ENCODE data around the gene CD80. TPM values are rescaled to one million over a fixed set of nuclear protein-coding genes. Genes with fewer than 3 reads are reported as not detected.
"Not testable (repeated sequence)": the region's sequence is repeated elsewhere in the genome, so short reads cannot be mapped to it uniquely, and the experiment has no call there.

Gene CD80
- total RNA-seq, 6 experiments from 2014 or later: 0.26 to 1.3 (median 0.51) TPM

DNA sequence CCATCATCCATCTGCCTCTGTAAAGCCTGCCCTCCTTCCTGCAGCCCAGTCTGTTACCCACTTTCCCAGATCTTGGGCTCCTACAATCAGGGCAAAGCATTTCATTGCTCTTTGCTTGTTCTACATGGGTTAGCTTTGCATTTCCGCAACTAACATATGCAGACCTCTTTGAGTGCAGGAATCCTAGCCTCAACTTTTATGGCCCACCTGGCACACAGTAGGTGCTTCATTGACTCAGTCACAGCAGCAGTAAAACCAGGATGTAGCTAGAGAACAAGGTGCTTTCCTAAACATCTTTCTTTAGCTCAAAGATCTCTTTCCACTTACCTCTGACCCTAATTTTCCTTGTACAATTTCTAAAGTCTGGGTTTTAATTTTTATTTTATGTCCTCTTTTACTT lies 3.5 kb downstream of the CD80 start:
- DNase-seq: no peak
- Histone ChIP-seq H3K9me3 (no peaks in the 10 kb centered on the region), H3K27ac (no peak overlapping the region), H3K4me1 (peaks cover 0 to 5% (median 0%) of the 10 kb centered on the region in 4 donors), H3K4me3 (no peak overlapping the region), H3K36me3 (no peaks in the 10 kb centered on the region), H3K27me3 (no peaks in the 10 kb centered on the region)
- intact Hi-C loops (cut with DNase I): no loop called here
- no peak for ATAC-seq
- no CpG with 5 or more reads among the region's 1 CpG for WGBS (ENCODE audit: insufficient coverage, low coverage, low lambda C conversion rate, missing lambda C conversion rate)
- no peak for TF ChIP-seq POLR2A (IDR thresholded peaks at IDR 0.05)
- TF ChIP-seq, protein P1, sequence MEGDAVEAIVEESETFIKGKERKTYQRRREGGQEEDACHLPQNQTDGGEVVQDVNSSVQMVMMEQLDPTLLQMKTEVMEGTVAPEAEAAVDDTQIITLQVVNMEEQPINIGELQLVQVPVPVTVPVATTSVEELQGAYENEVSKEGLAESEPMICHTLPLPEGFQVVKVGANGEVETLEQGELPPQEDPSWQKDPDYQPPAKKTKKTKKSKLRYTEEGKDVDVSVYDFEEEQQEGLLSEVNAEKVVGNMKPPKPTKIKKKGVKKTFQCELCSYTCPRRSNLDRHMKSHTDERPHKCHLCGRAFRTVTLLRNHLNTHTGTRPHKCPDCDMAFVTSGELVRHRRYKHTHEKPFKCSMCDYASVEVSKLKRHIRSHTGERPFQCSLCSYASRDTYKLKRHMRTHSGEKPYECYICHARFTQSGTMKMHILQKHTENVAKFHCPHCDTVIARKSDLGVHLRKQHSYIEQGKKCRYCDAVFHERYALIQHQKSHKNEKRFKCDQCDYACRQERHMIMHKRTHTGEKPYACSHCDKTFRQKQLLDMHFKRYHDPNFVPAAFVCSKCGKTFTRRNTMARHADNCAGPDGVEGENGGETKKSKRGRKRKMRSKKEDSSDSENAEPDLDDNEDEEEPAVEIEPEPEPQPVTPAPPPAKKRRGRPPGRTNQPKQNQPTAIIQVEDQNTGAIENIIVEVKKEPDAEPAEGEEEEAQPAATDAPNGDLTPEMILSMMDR (IDR thresholded peaks at IDR 0.05): no peak

DNA sequence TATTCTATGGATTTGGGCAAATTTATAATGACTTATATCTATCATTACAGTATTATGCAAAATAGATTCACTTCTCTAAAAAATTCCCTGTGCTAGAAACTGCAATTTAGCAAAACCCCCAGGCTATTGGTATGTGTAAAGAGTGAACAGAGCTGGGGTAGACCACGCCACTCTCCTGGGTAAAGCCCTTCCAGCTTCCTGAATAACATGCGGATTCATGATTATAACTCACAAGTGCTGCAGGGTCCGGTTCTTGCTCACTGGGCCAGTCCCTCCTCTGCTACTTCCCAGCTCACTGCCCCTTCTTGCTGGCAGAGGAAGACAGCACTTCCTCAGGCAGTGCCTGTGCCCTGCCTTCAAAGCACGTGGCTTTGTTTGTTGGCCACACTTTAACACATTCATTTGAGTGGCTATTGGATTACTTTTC lies 4.1 kb downstream of the CD80 start:
- DNase-seq (no peak), ATAC-seq (peak; percentile 36 to 60 (median 46))
- Histone ChIP-seq H3K4me1 (peaks cover 0 to 5% (median 0%) of the 10 kb centered on the region in 4 donors), H3K27me3 (no peaks in the 10 kb centered on the region), H3K36me3 (no peaks in the 10 kb centered on the region), H3K4me3 (no peak overlapping the region), H3K9me3 (no peaks in the 10 kb centered on the region), H3K27ac (no peak overlapping the region)
- 64% methylated on average over 4 of the region's 4 CpGs for WGBS (ENCODE audit: insufficient coverage, low coverage, low lambda C conversion rate, missing lambda C conversion rate)
- TF ChIP-seq POLR2A (IDR thresholded peaks at IDR 0.05): no peak
- TF ChIP-seq, protein P1 (IDR thresholded peaks at IDR 0.05): no peak
- intact Hi-C loops (cut with DNase I): no loop called here

DNA sequence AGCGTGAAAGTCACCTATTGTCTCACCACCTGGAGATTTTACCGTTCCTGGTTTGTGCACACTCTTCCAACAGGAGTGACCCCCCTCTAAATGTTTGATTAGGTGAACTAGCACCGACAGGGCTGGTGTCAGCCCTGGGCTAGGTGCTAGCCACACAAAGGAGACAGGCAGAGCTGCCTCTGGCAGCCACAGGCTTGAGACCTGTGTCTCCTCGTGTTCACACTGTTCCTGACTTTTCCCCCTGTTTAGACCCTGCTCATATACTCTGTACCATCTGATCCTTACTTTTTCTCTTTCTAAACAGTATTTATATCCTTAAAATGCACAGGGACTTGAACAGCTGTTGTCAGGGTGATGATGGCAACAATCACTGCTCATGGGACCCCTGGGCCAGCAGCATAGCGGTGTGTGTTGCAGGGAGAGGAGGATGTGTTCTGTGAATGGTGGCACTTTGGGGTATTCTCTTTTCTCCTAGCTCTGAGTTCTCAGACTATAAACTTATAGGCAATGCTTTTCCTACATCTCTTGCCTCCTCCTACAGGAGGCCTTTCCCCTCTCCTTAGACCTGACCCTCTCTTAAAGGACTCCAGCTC lies 5.5 kb downstream of the CD80 start:
- intact Hi-C loops (cut with DNase I): no loop called here
- WGBS (ENCODE audit: insufficient coverage, low coverage, low lambda C conversion rate, missing lambda C conversion rate): 74% methylated on average over 4 of the region's 5 CpGs
- ATAC-seq (no peak), DNase-seq (no peak)
- TF ChIP-seq, protein P1 (IDR thresholded peaks at IDR 0.05): no peak
- no peak for TF ChIP-seq POLR2A (IDR thresholded peaks at IDR 0.05)
- Histone ChIP-seq H3K36me3 (no peaks in the 10 kb centered on the region), H3K9me3 (no peaks in the 10 kb centered on the region), H3K4me3 (no peak overlapping the region), H3K27ac (no peak overlapping the region), H3K4me1 (no peaks in the 10 kb centered on the region), H3K27me3 (no peaks in the 10 kb centered on the region)

DNA sequence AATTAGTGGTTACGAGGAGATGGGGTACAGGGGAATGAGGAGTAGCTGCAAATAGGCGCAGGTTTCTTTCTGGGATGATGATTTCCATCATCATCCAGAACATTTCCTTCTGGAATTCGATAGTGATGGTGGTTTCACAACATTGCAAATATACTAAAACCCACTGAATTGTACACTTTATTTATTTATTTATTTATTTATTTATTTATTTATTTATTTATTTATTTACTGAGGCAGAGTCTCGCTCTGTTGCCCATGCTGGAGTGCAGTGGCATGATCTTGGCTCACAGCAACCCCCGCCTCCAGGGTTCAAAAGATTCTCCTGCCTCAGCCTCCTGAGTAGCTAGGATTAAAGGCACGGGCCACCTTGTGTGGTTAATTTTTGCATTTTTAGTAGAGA lies 6.5 kb downstream of the CD80 start:
- H3K9me3 ChIP-seq: not testable (repeated sequence)

DNA sequence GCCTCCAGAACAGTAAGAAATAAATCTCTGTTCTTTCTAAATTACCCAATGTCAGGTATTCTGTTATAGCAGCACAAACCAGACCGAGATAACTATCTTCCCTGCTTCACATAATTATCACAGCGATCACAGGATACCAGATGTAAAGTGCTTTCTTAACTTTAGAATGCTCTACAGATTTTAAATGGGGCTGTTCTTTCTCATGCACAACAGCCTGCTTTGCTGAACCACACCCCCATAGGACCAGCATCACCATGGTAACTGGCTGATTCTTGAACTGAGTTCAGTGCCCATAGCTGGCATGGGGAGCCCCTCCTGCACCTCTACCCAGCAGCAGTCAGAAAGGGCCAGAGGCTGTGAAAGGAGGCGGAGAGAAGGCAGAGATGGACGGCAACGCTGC lies 7.8 kb downstream of the CD80 start:
- intact Hi-C loops (cut with DNase I): no loop called here
- no peak for DNase-seq
- H3K4me1 ChIP-seq: no peaks in the 10 kb centered on the region
- H3K27ac ChIP-seq: no peak overlapping the region
- H3K9me3 ChIP-seq: no peaks in the 10 kb centered on the region
- ATAC-seq: no peak
- no peaks in the 10 kb centered on the region for H3K36me3 ChIP-seq
- WGBS (ENCODE audit: insufficient coverage, low coverage, low lambda C conversion rate, missing lambda C conversion rate): 88% methylated on average over 4 of the region's 5 CpGs
- no peak overlapping the region for H3K4me3 ChIP-seq
- TF ChIP-seq POLR2A (IDR thresholded peaks at IDR 0.05): no peak
- TF ChIP-seq, protein P1 (IDR thresholded peaks at IDR 0.05): no peak
- no peaks in the 10 kb centered on the region for H3K27me3 ChIP-seq

More for the DNA sequence above, 6.5 kb downstream of the CD80 start:
- 81% methylated on average over 6 of the region's 6 CpGs for WGBS (ENCODE audit: insufficient coverage, low coverage, low lambda C conversion rate, missing lambda C conversion rate)
- H3K4me1 ChIP-seq; H3K36me3 ChIP-seq; H3K27me3 ChIP-seq; H3K4me3 ChIP-seq; H3K27ac ChIP-seq; intact Hi-C loops (cut with DNase I); ATAC-seq; DNase-seq: not testable (repeated sequence)

Data from right lobe of liver (tissue), 6 donors.